KMS-11 (cell line): Measurements from ENCODE around the gene TECPR2.

Source experiments
- H2AFZ ChIP-seq: fragments of 200-600 bp; sonication (generic); 2 replicates; pipeline ENCODE4 v1.6.1; 2016; ENCODE audit warnings: antibody characterized with exemption, mixed run types, low read depth
- H3K27ac ChIP-seq: fragments of 200-600 bp; sonication (generic); 2 replicates; pipeline ENCODE4 v1.6.1; 2016; ENCODE audit warnings: mild to moderate bottlenecking, mixed run types
- H3K27me3 ChIP-seq: fragments of 200-600 bp; sonication (generic); 2 replicates; pipeline ENCODE4 v1.6.1; 2017; ENCODE audit warnings: mild to moderate bottlenecking, low read depth, mixed run types, moderate library complexity; ENCODE audit not compliant: insufficient read depth
- H3K36me3 ChIP-seq: fragments of 200-600 bp; sonication (generic); 2 replicates; pipeline ENCODE4 v1.6.1; 2017; ENCODE audit warnings: mild to moderate bottlenecking, mixed run types; ENCODE audit not compliant: insufficient read depth
- H3K4me1 ChIP-seq: fragments of 200-600 bp; sonication (generic); 2 replicates; pipeline ENCODE4 v1.6.1; 2016; ENCODE audit warnings: mild to moderate bottlenecking, low read depth, mixed run types; ENCODE audit not compliant: poor library complexity, severe bottlenecking
- H3K4me2 ChIP-seq: fragments of 200-600 bp; sonication (generic); 2 replicates; pipeline ENCODE4 v1.7.0; 2016; ENCODE audit warnings: mild to moderate bottlenecking, mixed run types
- H3K4me3 ChIP-seq: fragments of 200-600 bp; sonication (generic); IDR thresholded peaks from 2 replicates; pipeline ENCODE4 v1.6.1; 2017; ENCODE audit warnings: low read depth, low read length, mixed read lengths; ENCODE audit not compliant: insufficient read depth
- H3K79me2 ChIP-seq: fragments of 200-600 bp; sonication (generic); 2 replicates; pipeline ENCODE4 v1.6.1; 2016; ENCODE audit warnings: low read depth, mixed run types; ENCODE audit not compliant: insufficient read depth
- H3K9ac ChIP-seq: fragments of 200-600 bp; sonication (generic); 2 replicates; pipeline ENCODE4 v1.6.1; 2016; ENCODE audit warnings: mild to moderate bottlenecking, mixed run types
- H4K20me1 ChIP-seq: fragments of 200-600 bp; sonication (generic); 2 replicates; pipeline ENCODE4 v1.6.1; 2016; ENCODE audit warnings: mild to moderate bottlenecking, mixed run types; ENCODE audit not compliant: insufficient read depth
- CTCF ChIP-seq: fragments of 200-600 bp; sonication (generic); conservative IDR thresholded peaks from 2 replicates; pipeline ENCODE4 v1.6.1; 2017; ENCODE audit warnings: low read depth, mild to moderate bottlenecking, antibody characterized with exemption, low read length, moderate library complexity, mixed read lengths

Gene TECPR2

DNA sequence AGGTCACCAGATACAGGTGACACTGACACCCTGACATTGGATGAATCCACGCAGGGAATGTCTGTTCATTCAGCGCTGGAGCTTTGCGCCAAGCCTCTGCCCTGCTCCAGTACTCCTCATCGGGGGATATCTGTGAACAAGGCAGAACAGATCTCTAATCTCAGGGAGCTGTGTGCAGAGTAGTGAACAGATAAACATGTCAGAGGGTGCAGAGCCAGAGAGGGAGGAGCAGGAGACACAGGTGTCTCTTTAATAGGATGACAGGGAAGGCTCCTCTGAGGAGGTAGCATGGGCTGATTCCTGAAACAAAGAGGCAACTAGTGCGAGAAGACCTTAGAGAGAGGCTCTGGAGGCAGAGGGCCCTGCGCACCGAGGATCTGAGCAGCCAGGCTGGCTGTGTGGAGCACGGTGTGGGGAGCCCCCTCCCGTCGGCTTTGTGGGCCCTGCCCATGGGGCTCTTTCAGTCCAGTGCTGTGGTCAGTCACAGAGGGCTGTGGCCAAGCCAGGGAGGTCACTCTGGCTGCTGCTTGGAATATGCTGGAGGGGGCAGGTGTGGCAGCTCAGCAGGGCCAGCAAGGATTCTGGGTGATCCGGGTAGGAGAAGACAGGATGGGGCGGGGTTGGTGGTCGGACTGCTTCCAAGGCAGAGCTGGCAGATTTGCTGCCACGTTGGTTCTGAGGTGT lies 55.6 kb downstream of the TECPR2 start:
- Histone ChIP-seq H4K20me1 (no peaks in the 10 kb centered on the region), H3K4me1 (no peaks in the 10 kb centered on the region), H3K4me3 (no peak overlapping the region), H3K27me3 (no peaks in the 10 kb centered on the region), H3K79me2 (no peaks in the 10 kb centered on the region), H2AFZ (no peak overlapping the region), H3K4me2 (no peak overlapping the region), H3K36me3 (no peaks in the 10 kb centered on the region), H3K27ac (no peak overlapping the region), H3K9ac (no peak overlapping the region)
- TF ChIP-seq CTCF, result no peak

DNA sequence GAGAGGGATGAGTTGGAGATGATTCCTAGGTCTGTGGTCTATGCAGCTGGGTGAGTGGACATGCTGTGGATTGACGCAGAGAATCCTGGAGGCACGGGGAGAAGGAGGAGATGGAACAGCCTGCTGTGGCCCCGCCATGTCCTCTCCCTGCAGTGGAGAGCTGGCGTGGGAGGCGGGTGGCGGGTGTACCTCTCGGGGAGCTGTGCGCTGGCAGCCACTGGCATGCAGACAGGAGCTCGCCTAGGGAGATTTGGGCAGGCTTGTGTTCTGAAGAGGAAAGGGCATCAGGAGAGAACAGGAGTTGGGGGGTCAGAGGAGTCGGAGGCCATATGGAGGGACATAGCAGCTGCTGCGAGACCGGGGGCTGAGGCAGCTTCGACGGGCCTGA lies 56.1 kb downstream of the TECPR2 start:
- H3K4me3 ChIP-seq, result no peak overlapping the region
- no peaks in the 10 kb centered on the region for H3K4me1 ChIP-seq
- H3K79me2 ChIP-seq, result no peaks in the 10 kb centered on the region
- no peak for TF ChIP-seq CTCF
- H3K36me3 ChIP-seq, result no peaks in the 10 kb centered on the region
- no peaks in the 10 kb centered on the region for H3K27me3 ChIP-seq
- H2AFZ ChIP-seq, result no peak overlapping the region
- no peak overlapping the region for H3K27ac ChIP-seq
- no peaks in the 10 kb centered on the region for H4K20me1 ChIP-seq
- H3K4me2 ChIP-seq, result no peak overlapping the region
- H3K9ac ChIP-seq, result no peak overlapping the region

DNA sequence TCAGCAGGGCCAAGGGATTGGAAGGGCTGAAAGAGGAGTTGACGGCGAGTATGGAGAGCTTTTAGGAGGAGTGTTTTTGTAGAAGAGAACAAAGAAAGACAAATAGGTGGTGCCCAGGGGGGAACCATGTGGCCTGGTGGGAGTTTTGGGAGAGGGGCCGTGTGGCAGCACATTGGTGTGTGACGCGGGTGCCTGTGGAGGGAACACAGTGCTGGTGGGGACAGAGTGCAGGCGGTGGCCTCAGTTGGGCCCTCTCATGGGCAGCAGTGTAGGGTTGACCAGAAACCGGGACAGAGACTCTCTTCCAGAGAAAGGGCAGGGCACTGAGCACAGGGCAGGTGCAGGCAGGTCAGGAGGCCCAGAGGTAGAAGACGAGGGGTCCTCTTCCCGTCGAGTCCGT lies 56.5 kb downstream of the TECPR2 start:
- Histone ChIP-seq H3K27ac (no peak overlapping the region), H4K20me1 (no peaks in the 10 kb centered on the region), H3K27me3 (no peaks in the 10 kb centered on the region), H3K79me2 (no peaks in the 10 kb centered on the region), H3K9ac (no peak overlapping the region), H3K4me1 (no peaks in the 10 kb centered on the region), H3K4me3 (no peak overlapping the region), H3K36me3 (no peaks in the 10 kb centered on the region), H2AFZ (no peak overlapping the region), H3K4me2 (no peak overlapping the region)
- TF ChIP-seq CTCF, result no peak

DNA sequence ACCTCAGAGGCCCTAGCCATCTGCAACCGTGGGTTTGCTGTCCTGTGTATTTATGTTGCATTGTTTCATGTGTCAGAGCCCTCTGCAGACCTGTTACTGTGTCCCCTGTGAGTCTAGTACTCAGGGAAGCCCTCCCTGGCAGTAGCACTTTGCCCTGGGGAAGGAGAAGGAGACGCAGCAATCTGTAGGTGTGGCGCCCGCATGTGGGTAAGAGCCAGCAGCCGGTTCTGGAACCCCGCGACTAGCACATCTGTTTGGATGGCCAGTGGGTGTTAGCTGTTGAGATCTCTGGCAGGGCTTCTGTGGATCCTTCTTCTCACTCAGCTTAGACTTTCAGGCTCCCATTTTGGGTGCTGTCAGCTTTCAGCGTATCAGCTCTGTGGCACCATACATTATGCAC lies 57.0 kb downstream of the TECPR2 start:
- Histone ChIP-seq H3K79me2 (no peaks in the 10 kb centered on the region), H3K27me3 (no peaks in the 10 kb centered on the region), H2AFZ (no peak overlapping the region), H4K20me1 (no peaks in the 10 kb centered on the region), H3K4me1 (no peaks in the 10 kb centered on the region), H3K36me3 (no peaks in the 10 kb centered on the region), H3K27ac (no peak overlapping the region), H3K9ac (no peak overlapping the region), H3K4me2 (no peak overlapping the region), H3K4me3 (no peak overlapping the region)
- no peak for TF ChIP-seq CTCF
